Endothelial cell of umbilical vein (primary cell): Measurements from ENCODE around the gene HMGCS1. TPM values are rescaled to one million over a fixed set of nuclear protein-coding genes. Genes with fewer than 3 reads are reported as not detected.

Source experiments
- BruUV-seq: library from RNA; stranded (reverse); fragments of 400-500 nt; replicated peaks from 2 replicates; lab custom pipeline; 2021; lab: Mats Ljungman, UMichigan
- CTCF ChIA-PET: fragments of 300-600, 350-600 bp; sonication (Branson Sonifier 250); formaldehyde crosslinking; loops from one replicate; lab custom pipeline; 2021; ENCODE audit warnings: antibody characterized with exemption, inconsistent platforms; lab: Charles Lee
- POLR2A ChIA-PET: fragments of 300-600, 350-600 bp; sonication (Branson Sonifier 250); formaldehyde crosslinking; loops from one replicate; lab custom pipeline; 2021; ENCODE audit warnings: antibody characterized with exemption, inconsistent platforms; lab: Charles Lee
- DNase-seq: peaks from one replicate; pipeline ENCODE4 v3.0.0-alpha.2; 2011; ENCODE audit warnings: low read depth, low spot score
- FAIRE-seq: peaks from 2 replicates; lab custom pipeline; 2011; peaks lifted over from hg19 to GRCh38; lab: Jason Lieb, UNC
- H2AFZ ChIP-seq: 2 replicates; pipeline ENCODE4 v1.6.0; 2012; ENCODE audit warnings: low read depth, low read length, control low read depth, inconsistent platforms
- H3K27ac ChIP-seq: 2 replicates; pipeline ENCODE4 v1.5.1; 2011; ENCODE audit warnings: low read depth, mild to moderate bottlenecking, control low read depth, low read length, moderate library complexity; ENCODE audit not compliant: insufficient read depth
- H3K27me3 ChIP-seq, 2 experiments: 2 replicates each; pipeline versions ENCODE4 v1.6.0 to v1.6.1; 2011; ENCODE audit warnings: low read length in 2 of 2, mixed read lengths in 1 of 2; ENCODE audit not compliant: control insufficient read depth in 2 of 2, insufficient read depth in 2 of 2
- H3K36me3 ChIP-seq, 2 experiments: 2 replicates in 1 of 2; 3 replicates in 1 of 2; pipeline ENCODE4 v1.5.1; 2011; ENCODE audit warnings: low read length in 2 of 2, mild to moderate bottlenecking in 1 of 2, moderate library complexity in 1 of 2; ENCODE audit not compliant: control insufficient read depth in 2 of 2, insufficient read depth in 2 of 2; ENCODE audit errors: extremely low read depth in 1 of 2
- H3K4me1 ChIP-seq: 3 replicates; pipeline ENCODE4 v1.5.1; 2011; ENCODE audit warnings: mild to moderate bottlenecking, low read length; ENCODE audit not compliant: control insufficient read depth, insufficient read depth; ENCODE audit errors: extremely low read depth
- H3K4me2 ChIP-seq: 2 replicates; pipeline ENCODE4 v1.6.1; 2011; ENCODE audit warnings: low read length, control low read depth, mixed read lengths; ENCODE audit not compliant: insufficient read depth
- H3K4me3 ChIP-seq, 3 experiments: fragments of 200-600 bp in 1 of 3; sonication (generic), shearing (Covaris generic) in 1 of 3; replicated peaks in 1 of 3; 2 replicates each; pipeline ENCODE4 v1.5.1; 2011 to 2016; ENCODE audit warnings: control low read depth in 3 of 3, low read length in 3 of 3, mild to moderate bottlenecking in 2 of 3, inconsistent platforms in 1 of 3, low read depth in 1 of 3, moderate library complexity in 1 of 3; ENCODE audit not compliant: insufficient read depth in 1 of 3
- H3K79me2 ChIP-seq: 2 replicates; pipeline ENCODE4 v1.6.0; 2012; ENCODE audit warnings: low read length, inconsistent platforms; ENCODE audit not compliant: control insufficient read depth, insufficient read depth
- H3K9ac ChIP-seq: replicated peaks from 2 replicates; pipeline ENCODE3; 2011; ENCODE audit warnings: low read length, control low read depth; ENCODE audit not compliant: insufficient read depth; ENCODE audit errors: extremely low read depth
- H3K9me1 ChIP-seq: replicated peaks from 3 replicates; pipeline ENCODE4 v1.6.0; 2011; ENCODE audit warnings: mild to moderate bottlenecking, low read length; ENCODE audit not compliant: control insufficient read depth, insufficient read depth; ENCODE audit errors: extremely low read depth
- H3K9me3 ChIP-seq: replicated peaks from 2 replicates; pipeline ENCODE4 v1.5.1; 2012; ENCODE audit warnings: low read length, inconsistent platforms; ENCODE audit not compliant: control insufficient read depth, insufficient read depth
- H4K20me1 ChIP-seq: replicated peaks from 2 replicates; pipeline ENCODE3; 2011; ENCODE audit warnings: mild to moderate bottlenecking, low read length; ENCODE audit not compliant: control insufficient read depth, insufficient read depth; ENCODE audit errors: extremely low read depth
- EZH2 ChIP-seq: IDR thresholded peaks from 2 replicates; pipeline ENCODE4 v1.6.1; 2012; ENCODE audit warnings: borderline replicate concordance, low read depth, mild to moderate bottlenecking, moderate library complexity, low read length, inconsistent platforms; ENCODE audit not compliant: severe bottlenecking
- FOS ChIP-seq: IDR thresholded peaks from 2 replicates; pipeline ENCODE4 v1.6.1; 2011; ENCODE audit warnings: mild to moderate bottlenecking, low read length, moderate library complexity, borderline replicate concordance; ENCODE audit not compliant: insufficient read depth
- GATA2 ChIP-seq: IDR thresholded peaks from 2 replicates; pipeline ENCODE4 v1.7.0; 2011; ENCODE audit warnings: low read depth, mild to moderate bottlenecking, moderate library complexity, mixed read lengths, low read length; ENCODE audit not compliant: insufficient read length, insufficient read depth
- JUN ChIP-seq: IDR thresholded peaks from 2 replicates; pipeline ENCODE4 v1.6.1; 2011; ENCODE audit warnings: borderline replicate concordance, low read depth; ENCODE audit not compliant: insufficient read length, insufficient read depth
- MYC ChIP-seq: IDR thresholded peaks from one replicate; pipeline ENCODE4 v1.6.1; 2011; ENCODE audit warnings: mild to moderate bottlenecking, low read depth, low read length
- POLR2A ChIP-seq: IDR thresholded peaks from 2 replicates; pipeline ENCODE4 v1.6.1; 2012; ENCODE audit warnings: low read depth, mild to moderate bottlenecking, control low read depth, low read length
- POLR2AphosphoS5 ChIP-seq: IDR thresholded peaks from 2 replicates; pipeline ENCODE4 v1.6.1; 2012; ENCODE audit warnings: low read depth, mild to moderate bottlenecking, control low read depth, low read length, moderate library complexity; ENCODE audit not compliant: insufficient read depth
- dilution Hi-C: fragments of 300-500 bp; cut with MboI; formaldehyde crosslinking; loops from one replicate; pipeline ENCODE4 v1.15.0; 2019; ENCODE audit warnings: low sequenced_read_pairs; ENCODE audit not compliant: extremely low pct_ligation_motif_present
- intact Hi-C: fragments of 100-400 bp; cut with micrococcal nuclease; formaldehyde crosslinking; loops from one replicate; pipeline ENCODE4 v1.10.0; 2022
- polyA plus RNA-seq, 4 experiments: library from polyadenylated mRNA; depleted of rRNA in 3 of 4; stranded (reverse) in 3 of 4; unstranded in 1 of 4; fragments of >200 nt; gene quantifications; 2 replicates each; pipeline versions ENCODE4 v1.2.1 to v1.2.3, GENCODE V29; 2011 to 2012; ENCODE audit warnings: missing spikeins in 1 of 4
- total RNA-seq: library from RNA; stranded (reverse); gene quantifications from 2 replicates; pipeline ENCODE4 v1.2.3, GENCODE V29; 2021
- TF ChIP-seq, protein P1 (sequence below), 2 donors: IDR thresholded peaks; 1 replicate in 1 of 2; 2 replicates in 1 of 2; pipeline ENCODE4 v1.5.1; 2011; ENCODE audit warnings: low read length in 2 of 2, mild to moderate bottlenecking in 2 of 2, moderate library complexity in 2 of 2, control low read depth in 1 of 2, inconsistent platforms in 1 of 2, low read depth in 1 of 2; ENCODE audit not compliant: insufficient read depth in 1 of 2; ENCODE audit errors: extremely low read depth in 1 of 2
- TF ChIP-seq, protein P2 (sequence below): IDR thresholded peaks from 2 replicates; pipeline ENCODE4 v1.6.1; 2011; ENCODE audit not compliant: insufficient read depth, insufficient read length

Gene HMGCS1
- total and polyA plus RNA-seq, 2 donors (not counting 3 experiments of a cell fraction or from before 2014, with no cell fraction given) = 43.3 to 133 TPM

GRCh38 chr5:43315682-43316081 is 2.5 kb upstream of the HMGCS1 start:
- Histone ChIP-seq H3K4me3 (no peak overlapping the region), H3K79me2 (peaks cover 26% of the 10 kb centered on the region), H3K9me3 (no peaks in the 10 kb centered on the region), H3K4me2 (no peak overlapping the region), H3K9ac (no peak overlapping the region), H3K9me1 (no peaks in the 10 kb centered on the region), H3K4me1 (peaks cover 19% of the 10 kb centered on the region), H4K20me1 (no peaks in the 10 kb centered on the region), H3K36me3 (no peaks in the 10 kb centered on the region), H3K27me3 (peaks cover 0 to 3% of the 10 kb centered on the region in 2 experiments), H3K27ac (no peak overlapping the region), H2AFZ (no peak overlapping the region)
- TF ChIP-seq POLR2A (no peak), GATA2 (no peak), POLR2AphosphoS5 (no peak), JUN (no peak), MYC (no peak), EZH2 (no peak), FOS (no peak)
- TF ChIP-seq, protein P1, sequence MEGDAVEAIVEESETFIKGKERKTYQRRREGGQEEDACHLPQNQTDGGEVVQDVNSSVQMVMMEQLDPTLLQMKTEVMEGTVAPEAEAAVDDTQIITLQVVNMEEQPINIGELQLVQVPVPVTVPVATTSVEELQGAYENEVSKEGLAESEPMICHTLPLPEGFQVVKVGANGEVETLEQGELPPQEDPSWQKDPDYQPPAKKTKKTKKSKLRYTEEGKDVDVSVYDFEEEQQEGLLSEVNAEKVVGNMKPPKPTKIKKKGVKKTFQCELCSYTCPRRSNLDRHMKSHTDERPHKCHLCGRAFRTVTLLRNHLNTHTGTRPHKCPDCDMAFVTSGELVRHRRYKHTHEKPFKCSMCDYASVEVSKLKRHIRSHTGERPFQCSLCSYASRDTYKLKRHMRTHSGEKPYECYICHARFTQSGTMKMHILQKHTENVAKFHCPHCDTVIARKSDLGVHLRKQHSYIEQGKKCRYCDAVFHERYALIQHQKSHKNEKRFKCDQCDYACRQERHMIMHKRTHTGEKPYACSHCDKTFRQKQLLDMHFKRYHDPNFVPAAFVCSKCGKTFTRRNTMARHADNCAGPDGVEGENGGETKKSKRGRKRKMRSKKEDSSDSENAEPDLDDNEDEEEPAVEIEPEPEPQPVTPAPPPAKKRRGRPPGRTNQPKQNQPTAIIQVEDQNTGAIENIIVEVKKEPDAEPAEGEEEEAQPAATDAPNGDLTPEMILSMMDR (IDR thresholded peaks at IDR 0.05; ENCODE audit: extremely low read depth in 1 of 2, insufficient read depth in 1 of 2, low read depth in 1 of 2, low read length in 2 of 2) = no peak
- TF ChIP-seq, protein P2, sequence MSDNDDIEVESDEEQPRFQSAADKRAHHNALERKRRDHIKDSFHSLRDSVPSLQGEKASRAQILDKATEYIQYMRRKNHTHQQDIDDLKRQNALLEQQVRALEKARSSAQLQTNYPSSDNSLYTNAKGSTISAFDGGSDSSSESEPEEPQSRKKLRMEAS = no peak
- dilution Hi-C loops (no loop called here), intact Hi-C loops (loop anchor here (10.0 kb wide), 1 partner anchor 1411 kb away; the partner anchor contains the start of gene RIMOC1)
- CTCF ChIA-PET = interaction anchor here (1.5 kb wide), 1 partner anchor 74 kb away, joined by 5 read pairs; no protein-coding TSS in a partner anchor
- no peak for DNase-seq
- POLR2A ChIA-PET = interaction anchor here (0.6 kb wide), 1 partner anchor 224 kb away, joined by 3 read pairs; no protein-coding TSS in a partner anchor
- no peak for FAIRE-seq
- no TSS peak for BruUV-seq
